Measurements from ENCODE around the gene CTDP1.

Gene CTDP1

GRCh38 chr18:79697976-79698375 lies 18.4 kb downstream of the CTDP1 start:
- H3K4me1 ChIP-seq (ENCODE audit: control insufficient read depth in 2 of 2, insufficient read depth in 2 of 2, low read length in 2 of 2) = peaks cover 10 to 16% of the 10 kb centered on the region in 2 donors
- no peaks in the 10 kb centered on the region for H3K9me3 ChIP-seq (ENCODE audit: control insufficient read depth in 2 of 2, low read length in 2 of 2)
- no peaks in the 10 kb centered on the region for H3K27me3 ChIP-seq (ENCODE audit: control insufficient read depth in 2 of 2, insufficient read depth in 2 of 2, low read length in 2 of 2)
- H3K9ac ChIP-seq (ENCODE audit: low read depth in 1 of 2, low read length in 2 of 2) = no peak overlapping the region
- no peak overlapping the region for H3K4me3 ChIP-seq (ENCODE audit: low read length in 2 of 2)
- no peak overlapping the region for H3K27ac ChIP-seq (ENCODE audit: low read depth in 2 of 2, low read length in 2 of 2)
- H3K36me3 ChIP-seq (ENCODE audit: control insufficient read depth in 2 of 2, insufficient read depth in 2 of 2, low read length in 2 of 2) = peaks cover 36 to 53% of the 10 kb centered on the region in 2 donors

- Histone ChIP-seq H3K27me3 (ENCODE audit: control insufficient read depth in 2 of 2, insufficient read depth in 2 of 2, low read length in 2 of 2) (no peaks in the 10 kb centered on the region), H3K9ac (ENCODE audit: low read depth in 1 of 2, low read length in 2 of 2) (no peak overlapping the region), H3K4me1 (ENCODE audit: control insufficient read depth in 2 of 2, insufficient read depth in 2 of 2, low read length in 2 of 2) (peaks cover 10 to 16% of the 10 kb centered on the region in 2 donors), H3K9me3 (ENCODE audit: control insufficient read depth in 2 of 2, low read length in 2 of 2) (no peaks in the 10 kb centered on the region), H3K36me3 (ENCODE audit: control insufficient read depth in 2 of 2, insufficient read depth in 2 of 2, low read length in 2 of 2) (peaks cover 41 to 58% of the 10 kb centered on the region in 2 donors), H3K27ac (ENCODE audit: low read depth in 2 of 2, low read length in 2 of 2) (peak overlapping the region in 1 of 2 donors; percentile 67), H3K4me3 (ENCODE audit: low read length in 2 of 2) (no peak overlapping the region)
Measured at GRCh38 chr18:79698668-79699335, 19.2 kb downstream of the CTDP1 start.

GRCh38 chr18:79699653-79700052 lies 20.1 kb downstream of the CTDP1 start:
- H3K27ac ChIP-seq (ENCODE audit: low read depth in 2 of 2, low read length in 2 of 2) = peak overlapping the region; percentile 60 to 67
- peaks cover 10 to 16% of the 10 kb centered on the region in 2 donors for H3K4me1 ChIP-seq (ENCODE audit: control insufficient read depth in 2 of 2, insufficient read depth in 2 of 2, low read length in 2 of 2)
- no peak overlapping the region for H3K4me3 ChIP-seq (ENCODE audit: low read length in 2 of 2)
- H3K9ac ChIP-seq (ENCODE audit: low read depth in 1 of 2, low read length in 2 of 2) = no peak overlapping the region
- no peaks in the 10 kb centered on the region for H3K27me3 ChIP-seq (ENCODE audit: control insufficient read depth in 2 of 2, insufficient read depth in 2 of 2, low read length in 2 of 2)
- H3K9me3 ChIP-seq (ENCODE audit: control insufficient read depth in 2 of 2, low read length in 2 of 2) = no peaks in the 10 kb centered on the region
- peaks cover 49 to 65% of the 10 kb centered on the region in 2 donors for H3K36me3 ChIP-seq (ENCODE audit: control insufficient read depth in 2 of 2, insufficient read depth in 2 of 2, low read length in 2 of 2)

GRCh38 chr18:79702906-79703305 lies 23.3 kb downstream of the CTDP1 start:
- no peak overlapping the region for H3K27ac ChIP-seq (ENCODE audit: low read depth in 2 of 2, low read length in 2 of 2)
- H3K9me3 ChIP-seq (ENCODE audit: control insufficient read depth in 2 of 2, low read length in 2 of 2) = no peaks in the 10 kb centered on the region
- no peak overlapping the region for H3K9ac ChIP-seq (ENCODE audit: low read depth in 1 of 2, low read length in 2 of 2)
- H3K4me1 ChIP-seq (ENCODE audit: control insufficient read depth in 2 of 2, insufficient read depth in 2 of 2, low read length in 2 of 2) = peaks cover 10 to 16% of the 10 kb centered on the region in 2 donors
- H3K4me3 ChIP-seq (ENCODE audit: low read length in 2 of 2) = no peak overlapping the region
- H3K27me3 ChIP-seq (ENCODE audit: control insufficient read depth in 2 of 2, insufficient read depth in 2 of 2, low read length in 2 of 2) = no peaks in the 10 kb centered on the region
- peaks cover 55 to 69% of the 10 kb centered on the region in 2 donors for H3K36me3 ChIP-seq (ENCODE audit: control insufficient read depth in 2 of 2, insufficient read depth in 2 of 2, low read length in 2 of 2)

- peaks cover 1 to 6% of the 10 kb centered on the region in 2 donors for H3K4me1 ChIP-seq (ENCODE audit: control insufficient read depth in 2 of 2, insufficient read depth in 2 of 2, low read length in 2 of 2)
- H3K27me3 ChIP-seq (ENCODE audit: control insufficient read depth in 2 of 2, insufficient read depth in 2 of 2, low read length in 2 of 2) = no peaks in the 10 kb centered on the region
- H3K9me3 ChIP-seq (ENCODE audit: control insufficient read depth in 2 of 2, low read length in 2 of 2) = no peaks in the 10 kb centered on the region
- no peak overlapping the region for H3K27ac ChIP-seq (ENCODE audit: low read depth in 2 of 2, low read length in 2 of 2)
- no peak overlapping the region for H3K9ac ChIP-seq (ENCODE audit: low read depth in 1 of 2, low read length in 2 of 2)
- H3K4me3 ChIP-seq (ENCODE audit: low read length in 2 of 2) = no peak overlapping the region
- peaks cover 53 to 61% of the 10 kb centered on the region in 2 donors for H3K36me3 ChIP-seq (ENCODE audit: control insufficient read depth in 2 of 2, insufficient read depth in 2 of 2, low read length in 2 of 2)
Measured at GRCh38 chr18:79704631-79705030, 25.0 kb downstream of the CTDP1 start.

GRCh38 chr18:79705272-79705671 lies 25.7 kb downstream of the CTDP1 start:
- no peak overlapping the region for H3K27ac ChIP-seq (ENCODE audit: low read depth in 2 of 2, low read length in 2 of 2)
- H3K27me3 ChIP-seq (ENCODE audit: control insufficient read depth in 2 of 2, insufficient read depth in 2 of 2, low read length in 2 of 2) = no peaks in the 10 kb centered on the region
- H3K36me3 ChIP-seq (ENCODE audit: control insufficient read depth in 2 of 2, insufficient read depth in 2 of 2, low read length in 2 of 2) = peaks cover 53 to 56% of the 10 kb centered on the region in 2 donors
- no peaks in the 10 kb centered on the region for H3K9me3 ChIP-seq (ENCODE audit: control insufficient read depth in 2 of 2, low read length in 2 of 2)
- no peaks in the 10 kb centered on the region for H3K4me1 ChIP-seq (ENCODE audit: control insufficient read depth in 2 of 2, insufficient read depth in 2 of 2, low read length in 2 of 2)
- no peak overlapping the region for H3K4me3 ChIP-seq (ENCODE audit: low read length in 2 of 2)
- no peak overlapping the region for H3K9ac ChIP-seq (ENCODE audit: low read depth in 1 of 2, low read length in 2 of 2)

- Histone ChIP-seq H3K4me1 (ENCODE audit: control insufficient read depth in 2 of 2, insufficient read depth in 2 of 2, low read length in 2 of 2) (no peaks in the 10 kb centered on the region), H3K36me3 (ENCODE audit: control insufficient read depth in 2 of 2, insufficient read depth in 2 of 2, low read length in 2 of 2) (peaks cover 51 to 52% of the 10 kb centered on the region in 2 donors)
Measured at GRCh38 chr18:79706006-79706405, 26.4 kb downstream of the CTDP1 start.

GRCh38 chr18:79706658-79707057 lies 27.1 kb downstream of the CTDP1 start:
- H3K9ac ChIP-seq (ENCODE audit: low read depth in 1 of 2, low read length in 2 of 2) = no peak overlapping the region
- no peak overlapping the region for H3K27ac ChIP-seq (ENCODE audit: low read depth in 2 of 2, low read length in 2 of 2)
- H3K4me1 ChIP-seq (ENCODE audit: control insufficient read depth in 2 of 2, insufficient read depth in 2 of 2, low read length in 2 of 2) = no peaks in the 10 kb centered on the region
- H3K9me3 ChIP-seq (ENCODE audit: control insufficient read depth in 2 of 2, low read length in 2 of 2) = no peaks in the 10 kb centered on the region
- peaks cover 54 to 57% of the 10 kb centered on the region in 2 donors for H3K36me3 ChIP-seq (ENCODE audit: control insufficient read depth in 2 of 2, insufficient read depth in 2 of 2, low read length in 2 of 2)
- no peak overlapping the region for H3K4me3 ChIP-seq (ENCODE audit: low read length in 2 of 2)
- H3K27me3 ChIP-seq (ENCODE audit: control insufficient read depth in 2 of 2, insufficient read depth in 2 of 2, low read length in 2 of 2) = no peaks in the 10 kb centered on the region

More at GRCh38 chr18:79706006-79706405, 26.4 kb downstream of the CTDP1 start:
- Histone ChIP-seq H3K27me3 (ENCODE audit: control insufficient read depth in 2 of 2, insufficient read depth in 2 of 2, low read length in 2 of 2) (no peaks in the 10 kb centered on the region), H3K9ac (ENCODE audit: low read depth in 1 of 2, low read length in 2 of 2) (no peak overlapping the region), H3K27ac (ENCODE audit: low read depth in 2 of 2, low read length in 2 of 2) (no peak overlapping the region), H3K9me3 (ENCODE audit: control insufficient read depth in 2 of 2, low read length in 2 of 2) (no peaks in the 10 kb centered on the region), H3K4me3 (ENCODE audit: low read length in 2 of 2) (no peak overlapping the region)

- Histone ChIP-seq H3K36me3 (ENCODE audit: control insufficient read depth in 2 of 2, insufficient read depth in 2 of 2, low read length in 2 of 2) (peaks cover 56 to 60% of the 10 kb centered on the region in 2 donors), H3K4me1 (ENCODE audit: control insufficient read depth in 2 of 2, insufficient read depth in 2 of 2, low read length in 2 of 2) (no peaks in the 10 kb centered on the region), H3K9me3 (ENCODE audit: control insufficient read depth in 2 of 2, low read length in 2 of 2) (no peaks in the 10 kb centered on the region), H3K4me3 (ENCODE audit: low read length in 2 of 2) (no peak overlapping the region), H3K9ac (ENCODE audit: low read depth in 1 of 2, low read length in 2 of 2) (no peak overlapping the region), H3K27me3 (ENCODE audit: control insufficient read depth in 2 of 2, insufficient read depth in 2 of 2, low read length in 2 of 2) (no peaks in the 10 kb centered on the region), H3K27ac (ENCODE audit: low read depth in 2 of 2, low read length in 2 of 2) (no peak overlapping the region)
Measured at GRCh38 chr18:79707239-79707638, 27.6 kb downstream of the CTDP1 start.

- Histone ChIP-seq H3K27me3 (ENCODE audit: control insufficient read depth in 2 of 2, insufficient read depth in 2 of 2, low read length in 2 of 2) (no peaks in the 10 kb centered on the region), H3K4me1 (ENCODE audit: control insufficient read depth in 2 of 2, insufficient read depth in 2 of 2, low read length in 2 of 2) (no peaks in the 10 kb centered on the region), H3K36me3 (ENCODE audit: control insufficient read depth in 2 of 2, insufficient read depth in 2 of 2, low read length in 2 of 2) (peaks cover 59 to 60% of the 10 kb centered on the region in 2 donors), H3K9ac (ENCODE audit: low read depth in 1 of 2, low read length in 2 of 2) (no peak overlapping the region), H3K9me3 (ENCODE audit: control insufficient read depth in 2 of 2, low read length in 2 of 2) (no peaks in the 10 kb centered on the region), H3K27ac (ENCODE audit: low read depth in 2 of 2, low read length in 2 of 2) (no peak overlapping the region), H3K4me3 (ENCODE audit: low read length in 2 of 2) (no peak overlapping the region)
Measured at GRCh38 chr18:79707671-79708070, 28.1 kb downstream of the CTDP1 start.

All from mucosa of rectum (tissue), 2 donors.